Measurements from ENCODE around the gene NOP9.
A peak's percentile ranks its signal among the peaks of the same experiment; 100 is the strongest.

NOP9 gene

GRCh38 chr14:24283796-24284460 is 15.7 kb upstream of the NOP9 start:
- no peak for DNase-seq

- DNase-seq, result no peak
Measured at GRCh38 chr14:24284501-24285035, 15.1 kb upstream of the NOP9 start.

- DNase-seq, result no peak
Measured at GRCh38 chr14:24285351-24285750, 14.3 kb upstream of the NOP9 start.

- DNase-seq, result no peak
Measured at GRCh38 chr14:24286996-24287395, 12.7 kb upstream of the NOP9 start.

GRCh38 chr14:24289649-24290280 is 9.9 kb upstream of the NOP9 start:
- DNase-seq, result no peak

- no peak for DNase-seq
Measured at GRCh38 chr14:24290746-24291145, 8.9 kb upstream of the NOP9 start.

GRCh38 chr14:24291446-24292117 is 8.1 kb upstream of the NOP9 start:
- no peak for DNase-seq

GRCh38 chr14:24292118-24292807 is 7.4 kb upstream of the NOP9 start:
- no peak for DNase-seq

GRCh38 chr14:24293525-24293924 is 6.1 kb upstream of the NOP9 start:
- no peak for DNase-seq

- DNase-seq, result peak; percentile 47
Measured at GRCh38 chr14:24296341-24297157, 3.1 kb upstream of the NOP9 start.

- DNase-seq, result no peak
Measured at GRCh38 chr14:24297190-24297964, 2.3 kb upstream of the NOP9 start.

GRCh38 chr14:24298892-24299254 is 777 bp upstream of the NOP9 start:
- no peak for DNase-seq

GRCh38 chr14:24300326-24300980 is 803 bp downstream of the NOP9 start:
- no peak for DNase-seq

GRCh38 chr14:24304019-24304387 is 4.4 kb downstream of the NOP9 start:
- no peak for DNase-seq

- no peak for DNase-seq
Measured at GRCh38 chr14:24307156-24307574, 7.5 kb downstream of the NOP9 start.

- DNase-seq, result peak; percentile 30
Measured at GRCh38 chr14:24307575-24308341, 8.1 kb downstream of the NOP9 start, which contains the start of gene CIDEB. TSS of gene CIDEB (minus strand) at chr14:24307977. CDS start at chr14:24307858, 119 bp downstream.

GRCh38 chr14:24308342-24309124 is 8.9 kb downstream of the NOP9 start:
- no peak for DNase-seq

GRCh38 chr14:24309538-24310264 is 10.1 kb downstream of the NOP9 start, which contains the start of gene LTB4R2:
TSS of gene LTB4R2 (plus strand) at chr14:24310140. CDS start at chr14:24310665, 525 bp downstream.
- no peak for DNase-seq

GRCh38 chr14:24310265-24310645 is 10.6 kb downstream of the NOP9 start:
- no peak for DNase-seq

All from NCI-H146 (cell line).